ENCODE measurements around the gene UBTD2. TPM values are rescaled to one million over a fixed set of nuclear protein-coding genes. Genes with fewer than 3 reads are reported as not detected.

UBTD2 gene
- total RNA-seq, 2 donors from 2014 or later = 13.5 to 20.8 TPM

DNA sequence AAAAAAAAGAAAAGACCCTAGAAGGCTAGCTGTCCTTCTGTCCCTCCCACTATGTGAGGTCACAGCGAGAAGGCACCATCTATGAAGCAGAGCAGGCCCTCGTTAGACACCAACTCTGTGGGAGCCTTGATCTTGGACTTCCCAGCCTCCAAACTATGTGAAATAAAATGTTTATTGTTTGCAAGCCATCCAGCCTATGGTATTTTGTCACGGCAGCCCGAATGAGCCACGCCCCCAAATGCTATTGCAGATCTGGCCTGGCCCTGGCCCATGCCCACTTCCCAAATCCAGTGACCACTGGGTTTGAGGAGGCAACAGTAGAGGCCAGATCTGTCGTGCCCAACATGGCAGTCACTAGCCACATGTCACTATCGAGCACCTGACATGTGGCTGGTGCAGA, 106.4 kb downstream of the UBTD2 start:
- 79 to 83% methylated on average over 6 to 7 of the region's 7 CpGs for WGBS, 2 donors
- TF ChIP-seq, protein P1, sequence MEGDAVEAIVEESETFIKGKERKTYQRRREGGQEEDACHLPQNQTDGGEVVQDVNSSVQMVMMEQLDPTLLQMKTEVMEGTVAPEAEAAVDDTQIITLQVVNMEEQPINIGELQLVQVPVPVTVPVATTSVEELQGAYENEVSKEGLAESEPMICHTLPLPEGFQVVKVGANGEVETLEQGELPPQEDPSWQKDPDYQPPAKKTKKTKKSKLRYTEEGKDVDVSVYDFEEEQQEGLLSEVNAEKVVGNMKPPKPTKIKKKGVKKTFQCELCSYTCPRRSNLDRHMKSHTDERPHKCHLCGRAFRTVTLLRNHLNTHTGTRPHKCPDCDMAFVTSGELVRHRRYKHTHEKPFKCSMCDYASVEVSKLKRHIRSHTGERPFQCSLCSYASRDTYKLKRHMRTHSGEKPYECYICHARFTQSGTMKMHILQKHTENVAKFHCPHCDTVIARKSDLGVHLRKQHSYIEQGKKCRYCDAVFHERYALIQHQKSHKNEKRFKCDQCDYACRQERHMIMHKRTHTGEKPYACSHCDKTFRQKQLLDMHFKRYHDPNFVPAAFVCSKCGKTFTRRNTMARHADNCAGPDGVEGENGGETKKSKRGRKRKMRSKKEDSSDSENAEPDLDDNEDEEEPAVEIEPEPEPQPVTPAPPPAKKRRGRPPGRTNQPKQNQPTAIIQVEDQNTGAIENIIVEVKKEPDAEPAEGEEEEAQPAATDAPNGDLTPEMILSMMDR (IDR thresholded peaks at IDR 0.05) = no peak
- TF ChIP-seq POLR2A (IDR thresholded peaks at IDR 0.05) = no peak
- Histone ChIP-seq H3K36me3 (replicated peaks in 1 of 2; ENCODE audit: insufficient read depth in 1 of 2, low read depth in 2 of 2) (no peaks in the 10 kb centered on the region), H3K27me3 (no peaks in the 10 kb centered on the region), H3K4me3 (no peak overlapping the region), H3K27ac (no peak overlapping the region), H3K9me3 (no peaks in the 10 kb centered on the region), H3K4me1 (no peaks in the 10 kb centered on the region)
- intact Hi-C loops (cut with DNase I) = no loop called here
- DNase-seq = peak in 1 of 4 donors; percentile 25
- ATAC-seq = no peak

DNA sequence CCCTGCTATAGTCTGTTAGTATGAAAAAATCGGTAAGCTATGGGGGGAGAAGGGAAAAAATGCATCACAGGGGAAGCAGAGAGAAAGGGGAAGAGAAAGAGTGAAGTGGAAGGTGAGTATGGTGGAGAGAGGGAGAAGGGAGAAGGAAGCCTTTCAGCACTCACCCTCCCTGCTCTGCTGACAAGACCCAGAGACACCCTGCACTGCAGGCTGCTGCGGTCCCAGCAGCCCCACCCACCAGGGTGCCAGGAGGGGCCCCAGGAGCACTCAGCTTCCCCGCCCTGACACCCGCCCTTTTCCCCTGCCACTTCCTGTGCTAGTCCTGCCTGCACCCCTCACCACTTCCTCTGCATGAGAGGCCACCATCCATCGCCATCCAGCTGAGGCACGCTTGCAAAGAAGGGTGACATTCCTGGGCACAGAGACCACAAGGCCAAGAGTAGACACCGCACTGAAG, 108.3 kb downstream of the UBTD2 start:
- ATAC-seq (no peak), DNase-seq (peak in 2 of 4 donors; percentile 36 to 69)
- intact Hi-C loops (cut with DNase I) = no loop called here
- Histone ChIP-seq H3K27ac (peak overlapping the region in 1 of 4 donors; percentile 49), H3K4me1 (no peaks in the 10 kb centered on the region), H3K4me3 (no peak overlapping the region), H3K36me3 (replicated peaks in 1 of 2; ENCODE audit: insufficient read depth in 1 of 2, low read depth in 2 of 2) (no peaks in the 10 kb centered on the region), H3K9me3 (no peaks in the 10 kb centered on the region), H3K27me3 (no peaks in the 10 kb centered on the region)
- TF ChIP-seq POLR2A (IDR thresholded peaks at IDR 0.05) = no peak
- TF ChIP-seq, protein P1 (IDR thresholded peaks at IDR 0.05) = no peak
- WGBS, 2 donors = 69 to 79% methylated on average over 7 of the region's 7 CpGs

DNA sequence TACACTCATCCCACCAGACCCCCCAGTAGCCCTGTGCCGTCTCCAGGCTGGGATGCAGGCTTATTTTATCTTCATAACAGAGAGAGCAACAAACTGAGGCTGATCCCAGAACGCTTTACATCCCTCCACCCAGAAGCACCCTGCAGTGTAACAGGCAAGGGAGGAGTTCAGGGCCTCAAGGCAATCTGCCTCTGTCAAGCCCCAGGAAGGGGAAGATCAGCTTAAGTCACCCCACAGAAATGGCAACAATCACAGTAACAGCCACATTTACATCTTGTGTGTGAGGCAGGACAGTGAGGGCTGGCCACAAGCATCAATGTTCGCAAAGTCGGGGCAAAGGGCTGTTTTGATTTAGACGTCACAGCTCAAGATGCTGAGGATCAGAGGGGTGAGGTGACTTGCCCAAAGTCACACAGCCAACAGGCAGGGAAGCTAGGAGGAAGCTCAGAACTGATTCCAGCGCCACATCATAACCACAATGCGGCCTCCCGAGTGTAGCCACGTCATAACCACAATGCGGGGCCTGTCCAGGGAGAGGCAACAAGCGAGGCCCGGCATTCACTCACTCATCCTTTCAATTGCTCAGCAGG, 109.9 kb downstream of the UBTD2 start:
- H3K27ac ChIP-seq = no peak overlapping the region

DNA sequence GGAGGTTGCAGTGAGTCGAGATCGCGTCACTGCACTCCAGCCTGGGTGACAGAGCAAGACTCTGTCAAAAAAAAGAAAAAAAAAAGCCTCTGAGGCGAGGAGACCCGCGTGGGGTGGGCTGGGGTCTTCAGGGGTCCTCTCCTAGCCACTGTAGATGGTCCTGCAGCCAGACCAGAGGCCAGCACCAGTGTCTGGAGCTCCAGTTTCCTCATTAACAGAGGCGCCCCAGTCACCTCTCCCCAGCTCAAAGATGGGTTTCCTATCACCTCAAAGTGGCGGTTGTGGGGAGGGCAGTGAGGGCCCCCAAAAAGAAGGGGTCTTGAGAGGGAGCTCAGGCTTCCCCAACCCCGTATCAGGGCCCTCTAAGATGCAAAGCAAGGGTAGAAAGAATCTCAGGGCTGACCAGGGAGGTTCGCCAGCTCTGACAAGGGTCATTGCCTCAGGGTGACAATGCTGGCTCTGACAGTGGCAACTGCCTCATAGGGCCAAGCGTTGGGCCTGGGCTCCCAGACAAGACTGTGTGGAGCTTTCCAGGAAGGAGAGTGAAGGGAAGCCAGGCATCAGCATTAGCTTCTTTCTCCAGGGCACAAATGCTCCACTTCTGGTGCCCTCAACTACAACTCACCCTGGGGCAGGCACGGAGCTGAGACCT, 110.5 kb downstream of the UBTD2 start:
- 69 to 92% methylated on average over 7 to 10 of the region's 12 CpGs for WGBS, 2 donors
- TF ChIP-seq, protein P1 (IDR thresholded peaks at IDR 0.05) = no peak
- no peak for TF ChIP-seq POLR2A (IDR thresholded peaks at IDR 0.05)
- no peaks in the 10 kb centered on the region for H3K4me1 ChIP-seq
- DNase-seq (no peak), ATAC-seq (no peak)
- H3K27me3 ChIP-seq = no peaks in the 10 kb centered on the region
- intact Hi-C loops (cut with DNase I) = no loop called here
- H3K9me3 ChIP-seq = no peaks in the 10 kb centered on the region
- H3K36me3 ChIP-seq (replicated peaks in 1 of 2; ENCODE audit: insufficient read depth in 1 of 2, low read depth in 2 of 2) = no peaks in the 10 kb centered on the region
- no peak overlapping the region for H3K27ac ChIP-seq
- H3K4me3 ChIP-seq = no peak overlapping the region

More for the DNA sequence above, 109.9 kb downstream of the UBTD2 start:
- Histone ChIP-seq H3K9me3 (no peaks in the 10 kb centered on the region), H3K27me3 (no peaks in the 10 kb centered on the region), H3K4me1 (no peaks in the 10 kb centered on the region), H3K4me3 (no peak overlapping the region), H3K36me3 (replicated peaks in 1 of 2; ENCODE audit: insufficient read depth in 1 of 2, low read depth in 2 of 2) (no peaks in the 10 kb centered on the region)
- 69 to 93% methylated on average over 11 of the region's 12 CpGs for WGBS, 2 donors
- intact Hi-C loops (cut with DNase I) = no loop called here
- ATAC-seq (no peak), DNase-seq (peak in 1 of 4 donors; percentile 26)
- TF ChIP-seq, protein P1 (IDR thresholded peaks at IDR 0.05) = no peak
- no peak for TF ChIP-seq POLR2A (IDR thresholded peaks at IDR 0.05)
